Common myeloid progenitor, CD34-positive (primary cell): Measurements from ENCODE around the gene DCLRE1C.
"Not testable (repeated sequence)": the region's sequence is repeated elsewhere in the genome, so short reads cannot be mapped to it uniquely, and the experiment has no call there.

Experiments used
- CTCF ChIA-PET: fragments of 350-600 bp; sonication (Branson Sonifier 250); formaldehyde crosslinking; loops from one replicate; lab custom pipeline; 2021; ENCODE audit warnings: antibody characterized with exemption; lab: Charles Lee
- POLR2A ChIA-PET: fragments of 350-600 bp; sonication (Branson Sonifier 250); formaldehyde crosslinking; loops from one replicate; lab custom pipeline; 2021; ENCODE audit warnings: antibody characterized with exemption; lab: Charles Lee
- DNase-seq, 3 donors: peaks; one replicate each; pipeline versions ENCODE4 v3.0.0 to v3.0.0-alpha.2; 2013
- H3K27ac ChIP-seq, 2 experiments: 1 replicate in 1 of 2; 2 replicates in 1 of 2; pipeline ENCODE4 v1.7.0; 2013; ENCODE audit warnings: inconsistent platforms in 2 of 2, low read length in 2 of 2, mild to moderate bottlenecking in 2 of 2, low read depth in 1 of 2, moderate library complexity in 1 of 2; ENCODE audit not compliant: severe bottlenecking in 2 of 2, insufficient read depth in 1 of 2, poor library complexity in 1 of 2
- H3K27me3 ChIP-seq, 5 experiments: replicated peaks in 2 of 5; 1 replicate in 3 of 5; 2 replicates in 2 of 5; pipeline versions ENCODE4 v1.6.1 to v1.7.0; 2013; ENCODE audit warnings: low read length in 4 of 5, mild to moderate bottlenecking in 2 of 5, moderate library complexity in 2 of 5, inconsistent platforms in 1 of 5; ENCODE audit not compliant: insufficient read depth in 5 of 5, control insufficient read depth in 4 of 5
- H3K36me3 ChIP-seq, 4 experiments: 1 replicate in 2 of 4; 2 replicates in 2 of 4; pipeline versions ENCODE4 v1.6.1 to v1.7.0; 2013; ENCODE audit warnings: low read length in 3 of 4, control low read depth in 1 of 4, mild to moderate bottlenecking in 1 of 4; ENCODE audit not compliant: control insufficient read depth in 4 of 4, insufficient read depth in 4 of 4
- H3K4me1 ChIP-seq, 4 experiments: 1 replicate in 3 of 4; 2 replicates in 1 of 4; pipeline versions ENCODE4 v1.6.1 to v1.7.1; 2013; ENCODE audit warnings: low read length in 3 of 4, mild to moderate bottlenecking in 3 of 4, control low read depth in 1 of 4, inconsistent platforms in 1 of 4, moderate library complexity in 1 of 4; ENCODE audit not compliant: control insufficient read depth in 4 of 4, insufficient read depth in 4 of 4; ENCODE audit errors: control extremely low read depth in 1 of 4
- H3K4me3 ChIP-seq, 7 experiments: 1 replicate in 4 of 7; 2 replicates in 3 of 7; pipeline versions ENCODE4 v1.5.1 to v1.7.0; 2013; ENCODE audit warnings: mild to moderate bottlenecking in 7 of 7, low read length in 6 of 7, moderate library complexity in 6 of 7, inconsistent platforms in 2 of 7, low read depth in 2 of 7, control low read depth in 1 of 7; ENCODE audit not compliant: insufficient read depth in 4 of 7, control insufficient read depth in 1 of 7; ENCODE audit errors: extremely low read depth in 1 of 7
- H3K9me3 ChIP-seq, 5 experiments: 1 replicate in 4 of 5; 2 replicates in 1 of 5; pipeline versions ENCODE4 v1.6.1 to v1.7.1; 2013; ENCODE audit warnings: low read length in 4 of 5, mild to moderate bottlenecking in 2 of 5, inconsistent platforms in 1 of 5, low read depth in 1 of 5, moderate library complexity in 1 of 5; ENCODE audit not compliant: control insufficient read depth in 4 of 5, insufficient read depth in 2 of 5; ENCODE audit errors: control extremely low read depth in 1 of 5
- WGBS: methylation state at CpG from one replicate; pipeline ENCODE4 v1.1.5; 2013; ENCODE audit not compliant: insufficient coverage; 5-methylcytosine and 5-hydroxymethylcytosine counted together

The DCLRE1C gene

GRCh38 chr10:14982744-14983143 is 28.8 kb upstream of the DCLRE1C start:
- Histone ChIP-seq H3K36me3 (no peaks in the 10 kb centered on the region), H3K9me3 (peaks cover 0 to 14% (median 0%) of the 10 kb centered on the region in 5 experiments), H3K4me1 (no peaks in the 10 kb centered on the region), H3K27me3 (no peaks in the 10 kb centered on the region), H3K4me3 (no peak overlapping the region), H3K27ac (no peak overlapping the region)
- CTCF ChIA-PET = interaction anchor here (1.1 kb wide), 1 partner anchor 11 kb away, joined by 3 read pairs; no protein-coding TSS in a partner anchor
- DNase-seq = no peak
- POLR2A ChIA-PET = no interaction called here
- no CpG with 5 or more reads among the region's 3 CpGs for WGBS

GRCh38 chr10:14975672-14976273 is 21.9 kb upstream of the DCLRE1C start:
- ChIA-PET POLR2A (no interaction called here), CTCF (no interaction called here)
- H3K27ac ChIP-seq = no peak overlapping the region
- H3K9me3 ChIP-seq = peaks cover 0 to 14% (median 0%) of the 10 kb centered on the region in 5 experiments
- no peak overlapping the region for H3K4me3 ChIP-seq
- peaks cover 0 to 5% (median 2%) of the 10 kb centered on the region in 5 experiments for H3K27me3 ChIP-seq
- peak in 2 of 3 donors; percentile 15 to 40 for DNase-seq
- H3K36me3 ChIP-seq = no peaks in the 10 kb centered on the region
- 30% methylated on average over 7 of the region's 21 CpGs for WGBS
- H3K4me1 ChIP-seq = peaks cover 0 to 3% (median 0%) of the 10 kb centered on the region in 4 experiments

- H3K27me3 ChIP-seq, H3K36me3 ChIP-seq, DNase-seq, POLR2A ChIA-PET, H3K4me3 ChIP-seq, H3K27ac ChIP-seq, H3K9me3 ChIP-seq, H3K4me1 ChIP-seq: not testable (repeated sequence)
- CTCF ChIA-PET = interaction anchor here (0.8 to 1.3 kb wide), 2 partner anchors 20 to 97 kb away, joined by 3 read pairs; no protein-coding TSS in a partner anchor
- WGBS = 67% methylated on average over 5 of the region's 15 CpGs
These were observed 20.5 kb upstream of the DCLRE1C start for GRCh38 chr10:14974153-14974998.

- H3K27me3 ChIP-seq = peaks cover 0 to 5% (median 2%) of the 10 kb centered on the region in 5 experiments
- H3K4me3 ChIP-seq = no peak overlapping the region
- no peaks in the 10 kb centered on the region for H3K9me3 ChIP-seq
- H3K27ac ChIP-seq = no peak overlapping the region
- CTCF ChIA-PET = interaction anchor here (0.5 to 1.8 kb wide), 18 partner anchors 9 to 775 kb away, joined by 3 to 5 read pairs (median 3); partner anchors contain the start of genes CDNF, HSPA14 and MSANTD7
- H3K36me3 ChIP-seq = no peaks in the 10 kb centered on the region
- POLR2A ChIA-PET = no interaction called here
- H3K4me1 ChIP-seq = peaks cover 0 to 3% (median 0%) of the 10 kb centered on the region in 4 experiments
- DNase-seq = peak; percentile 23 to 63 (median 62)
- WGBS = 0% methylated on average over 1 of the region's 4 CpGs
These were observed 18.1 kb upstream of the DCLRE1C start for GRCh38 chr10:14971867-14972448.

GRCh38 chr10:14967897-14968296 is 14.0 kb upstream of the DCLRE1C start:
- no peak for DNase-seq
- ChIA-PET CTCF (interaction anchor here (1.3 kb wide), 1 partner anchor 19 kb away, joined by 4 read pairs; no protein-coding TSS in a partner anchor), POLR2A (no interaction called here)
- no peaks in the 10 kb centered on the region for H3K36me3 ChIP-seq
- H3K9me3 ChIP-seq = no peaks in the 10 kb centered on the region
- H3K27me3 ChIP-seq = no peaks in the 10 kb centered on the region
- WGBS = no CpG with 5 or more reads among the region's 2 CpGs
- H3K27ac ChIP-seq = no peak overlapping the region
- no peaks in the 10 kb centered on the region for H3K4me1 ChIP-seq
- H3K4me3 ChIP-seq = no peak overlapping the region

GRCh38 chr10:14959221-14960057 is 5.5 kb upstream of the DCLRE1C start, which contains the start of gene MEIG1:
MEIG1 (plus strand) TSS chr10:14959388; CDS start chr10:14966469, 7,081 bp downstream.
- CTCF ChIA-PET = interaction anchor here (0.9 to 1.2 kb wide), 3 partner anchors 10 to 76 kb away, joined by 3 to 5 read pairs (median 3); no protein-coding TSS in a partner anchor
- Histone ChIP-seq H3K27me3 (no peaks in the 10 kb centered on the region), H3K9me3 (no peaks in the 10 kb centered on the region), H3K4me3 (peak within 1 kb of the TSS; percentile 71 to 90 (median 85)), H3K36me3 (no peaks in the 10 kb centered on the region), H3K4me1 (peaks cover 6 to 16% (median 14%) of the 10 kb centered on the region in 4 experiments), H3K27ac (peak within 1 kb of the TSS; percentile 79 to 94)
- peak; percentile 88 to 92 (median 90) for DNase-seq
- 0% methylated on average over 45 of the region's 60 CpGs for WGBS
- POLR2A ChIA-PET = interaction anchor here (1.2 kb wide), 1 partner anchor 81 kb away, joined by 3 read pairs; the partner anchor contains the start of gene SUV39H2
